HepG2 (cell line): ENCODE data around the gene COQ3. TPM values are rescaled to one million over a fixed set of nuclear protein-coding genes. Genes with fewer than 3 reads are reported as not detected.

ENCODE experiments used
- ETV5 ChIP-seq: IDR thresholded peaks from 2 replicates; pipeline ENCODE4 v1.6.1; 2018; ENCODE audit warnings: missing biosample characterization, missing genetic modification reagents, inconsistent platforms, borderline replicate concordance
- GATAD1 ChIP-seq: IDR thresholded peaks from 2 replicates; pipeline ENCODE4 v1.6.1; 2016; ENCODE audit warnings: missing genetic modification reagents, missing compliant biosample characterization
- GATAD2A ChIP-seq: IDR thresholded peaks from 2 replicates; pipeline ENCODE4 v1.6.1; 2016
- KLF9 ChIP-seq: IDR thresholded peaks from 2 replicates; pipeline ENCODE4 v1.6.1; 2016; ENCODE audit warnings: low read depth
- NCOA5 ChIP-seq: sonication (generic); formaldehyde crosslinking; IDR thresholded peaks from 2 replicates; pipeline ENCODE4 v1.4.0; 2020; ENCODE audit warnings: missing genetic modification reagents
- POLR2G ChIP-seq: fragments of 200-400 bp; formaldehyde crosslinking; IDR thresholded peaks from 2 replicates; pipeline ENCODE4 v1.6.1; 2018; ENCODE audit warnings: mild to moderate bottlenecking, low read depth, low read length, moderate library complexity
- SP4 ChIP-seq: sonication (generic); formaldehyde crosslinking; IDR thresholded peaks from 2 replicates; pipeline ENCODE4 v1.8.1; 2023; ENCODE audit warnings: mild to moderate bottlenecking, missing genetic modification reagents
- SRSF4 ChIP-seq: fragments of 200-400 bp; formaldehyde crosslinking; IDR thresholded peaks from one replicate; pipeline ENCODE4 v1.6.1; 2018; ENCODE audit warnings: mild to moderate bottlenecking, low read depth, low read length, moderate library complexity; ENCODE audit not compliant: poor library complexity, severe bottlenecking
- TAF1 ChIP-seq: sonication (generic); formaldehyde crosslinking; IDR thresholded peaks from 2 replicates; pipeline ENCODE4 v1.4.0; 2020; ENCODE audit warnings: missing genetic modification reagents
- TBP ChIP-seq: sonication (generic); formaldehyde crosslinking; IDR thresholded peaks from 2 replicates; pipeline ENCODE4 v1.5.0; 2020; ENCODE audit warnings: missing genetic modification reagents
- ZBTB42 ChIP-seq: sonication (generic); formaldehyde crosslinking; IDR thresholded peaks from 2 replicates; pipeline ENCODE4 v1.5.0; 2020; ENCODE audit warnings: mild to moderate bottlenecking, missing genetic modification reagents
- ZFP62 ChIP-seq: sonication (generic); formaldehyde crosslinking; IDR thresholded peaks from 2 replicates; pipeline ENCODE4 v1.4.0; 2020; ENCODE audit warnings: missing genetic modification reagents
- ZMAT3 ChIP-seq: sonication (generic); formaldehyde crosslinking; conservative IDR thresholded peaks from 2 replicates; pipeline ENCODE4 v1.7.0; 2021; ENCODE audit warnings: missing genetic modification reagents
- ZNF138 ChIP-seq: sonication (generic); formaldehyde crosslinking; IDR thresholded peaks from 2 replicates; pipeline ENCODE4 v1.5.0; 2020; ENCODE audit warnings: mild to moderate bottlenecking, low read depth, missing genetic modification reagents
- ZNF20 ChIP-seq: sonication (generic); formaldehyde crosslinking; IDR thresholded peaks from 2 replicates; pipeline ENCODE4 v1.4.0; 2020; ENCODE audit warnings: mild to moderate bottlenecking, moderate library complexity, missing genetic modification reagents
- ZNF354B ChIP-seq: sonication (generic); formaldehyde crosslinking; IDR thresholded peaks from 2 replicates; pipeline ENCODE4 v1.8.0; 2022; ENCODE audit warnings: mild to moderate bottlenecking, missing genetic modification reagents
- ZNF589 ChIP-seq: sonication (generic); formaldehyde crosslinking; conservative IDR thresholded peaks from 2 replicates; pipeline ENCODE4 v1.8.0; 2022; ENCODE audit warnings: mild to moderate bottlenecking, moderate library complexity, missing genetic modification reagents
- ZNF879 ChIP-seq: sonication (generic); formaldehyde crosslinking; IDR thresholded peaks from 2 replicates; pipeline ENCODE4 v1.8.1; 2023; ENCODE audit warnings: missing genetic modification reagents
- polyA plus RNA-seq, 8 experiments: library from polyadenylated mRNA; depleted of rRNA in 3 of 8; stranded (reverse) in 7 of 8; unstranded in 1 of 8; fragments of >200 nt; fragmentation: Illumina TruSeq in 4 of 8; extraction: Trizol in 4 of 8; gene quantifications; 2 replicates each; pipeline versions ENCODE4 v1.2.1 to v1.2.3, GENCODE V29; 2011 to 2016; ENCODE audit warnings: low read depth in 4 of 8, missing spikeins in 1 of 8, mixed read lengths in 1 of 8; ENCODE audit not compliant: insufficient read depth in 1 of 8
- total RNA-seq, 5 experiments: library from RNA; depleted of rRNA; stranded (reverse); fragments of >200 nt; fragmentation: Illumina TruSeq; extraction: Trizol; gene quantifications; 2 replicates each; pipeline ENCODE4 v1.2.3, GENCODE V29; 2016; ENCODE audit warnings: low read depth in 1 of 5
- TF ChIP-seq, protein P1 (sequence below): sonication (generic); formaldehyde crosslinking; IDR thresholded peaks from 2 replicates; pipeline ENCODE4 v1.5.1; 2020; ENCODE audit warnings: mild to moderate bottlenecking, missing genetic modification reagents, moderate library complexity
- TF ChIP-seq, protein P2 (sequence below): sonication (generic); formaldehyde crosslinking; IDR thresholded peaks from 2 replicates; pipeline ENCODE4 v1.4.0; 2020; ENCODE audit warnings: mild to moderate bottlenecking, missing genetic modification reagents, borderline replicate concordance
- TF ChIP-seq, protein P3 (sequence below), 2 experiments: sonication (generic) in 1 of 2; formaldehyde crosslinking in 1 of 2; IDR thresholded peaks; 2 replicates each; pipeline versions ENCODE4 v1.5.1 to v1.6.1; 2011 to 2020; ENCODE audit warnings: borderline replicate concordance in 1 of 2, low read depth in 1 of 2, low read length in 1 of 2, mild to moderate bottlenecking in 1 of 2, missing genetic modification reagents in 1 of 2, moderate library complexity in 1 of 2

COQ3 gene
- total and polyA plus RNA-seq, 2 of the 13 experiments (the other 11 are each of a cell fraction or from before 2014, with no cell fraction given), result 5.3 to 20.5 TPM

- no peak for TF ChIP-seq ZNF20 (CRISPR knock-in tag)
- peak; percentile 80 for TF ChIP-seq GATAD1 (CRISPR knock-in tag)
- no peak for TF ChIP-seq ZNF354B (CRISPR knock-in tag)
- TF ChIP-seq, protein P1, sequence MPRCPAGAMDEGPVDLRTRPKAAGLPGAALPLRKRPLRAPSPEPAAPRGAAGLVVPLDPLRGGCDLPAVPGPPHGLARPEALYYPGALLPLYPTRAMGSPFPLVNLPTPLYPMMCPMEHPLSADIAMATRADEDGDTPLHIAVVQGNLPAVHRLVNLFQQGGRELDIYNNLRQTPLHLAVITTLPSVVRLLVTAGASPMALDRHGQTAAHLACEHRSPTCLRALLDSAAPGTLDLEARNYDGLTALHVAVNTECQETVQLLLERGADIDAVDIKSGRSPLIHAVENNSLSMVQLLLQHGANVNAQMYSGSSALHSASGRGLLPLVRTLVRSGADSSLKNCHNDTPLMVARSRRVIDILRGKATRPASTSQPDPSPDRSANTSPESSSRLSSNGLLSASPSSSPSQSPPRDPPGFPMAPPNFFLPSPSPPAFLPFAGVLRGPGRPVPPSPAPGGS, result no peak
- TF ChIP-seq TAF1 (CRISPR knock-in tag), result peak; percentile 74
- TF ChIP-seq TBP, result no peak
- TF ChIP-seq POLR2G, result peak; percentile 88
- TF ChIP-seq, protein P2, sequence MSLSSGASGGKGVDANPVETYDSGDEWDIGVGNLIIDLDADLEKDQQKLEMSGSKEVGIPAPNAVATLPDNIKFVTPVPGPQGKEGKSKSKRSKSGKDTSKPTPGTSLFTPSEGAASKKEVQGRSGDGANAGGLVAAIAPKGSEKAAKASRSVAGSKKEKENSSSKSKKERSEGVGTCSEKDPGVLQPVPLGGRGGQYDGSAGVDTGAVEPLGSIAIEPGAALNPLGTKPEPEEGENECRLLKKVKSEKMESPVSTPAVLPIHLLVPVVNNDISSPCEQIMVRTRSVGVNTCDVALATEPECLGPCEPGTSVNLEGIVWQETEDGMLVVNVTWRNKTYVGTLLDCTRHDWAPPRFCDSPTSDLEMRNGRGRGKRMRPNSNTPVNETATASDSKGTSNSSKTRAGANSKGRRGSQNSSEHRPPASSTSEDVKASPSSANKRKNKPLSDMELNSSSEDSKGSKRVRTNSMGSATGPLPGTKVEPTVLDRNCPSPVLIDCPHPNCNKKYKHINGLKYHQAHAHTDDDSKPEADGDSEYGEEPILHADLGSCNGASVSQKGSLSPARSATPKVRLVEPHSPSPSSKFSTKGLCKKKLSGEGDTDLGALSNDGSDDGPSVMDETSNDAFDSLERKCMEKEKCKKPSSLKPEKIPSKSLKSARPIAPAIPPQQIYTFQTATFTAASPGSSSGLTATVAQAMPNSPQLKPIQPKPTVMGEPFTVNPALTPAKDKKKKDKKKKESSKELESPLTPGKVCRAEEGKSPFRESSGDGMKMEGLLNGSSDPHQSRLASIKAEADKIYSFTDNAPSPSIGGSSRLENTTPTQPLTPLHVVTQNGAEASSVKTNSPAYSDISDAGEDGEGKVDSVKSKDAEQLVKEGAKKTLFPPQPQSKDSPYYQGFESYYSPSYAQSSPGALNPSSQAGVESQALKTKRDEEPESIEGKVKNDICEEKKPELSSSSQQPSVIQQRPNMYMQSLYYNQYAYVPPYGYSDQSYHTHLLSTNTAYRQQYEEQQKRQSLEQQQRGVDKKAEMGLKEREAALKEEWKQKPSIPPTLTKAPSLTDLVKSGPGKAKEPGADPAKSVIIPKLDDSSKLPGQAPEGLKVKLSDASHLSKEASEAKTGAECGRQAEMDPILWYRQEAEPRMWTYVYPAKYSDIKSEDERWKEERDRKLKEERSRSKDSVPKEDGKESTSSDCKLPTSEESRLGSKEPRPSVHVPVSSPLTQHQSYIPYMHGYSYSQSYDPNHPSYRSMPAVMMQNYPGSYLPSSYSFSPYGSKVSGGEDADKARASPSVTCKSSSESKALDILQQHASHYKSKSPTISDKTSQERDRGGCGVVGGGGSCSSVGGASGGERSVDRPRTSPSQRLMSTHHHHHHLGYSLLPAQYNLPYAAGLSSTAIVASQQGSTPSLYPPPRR (CRISPR knock-in tag), result no peak
- no peak for TF ChIP-seq ETV5 (CRISPR knock-in tag)
- TF ChIP-seq ZNF138 (CRISPR knock-in tag), result no peak
- TF ChIP-seq KLF9, result no peak
- TF ChIP-seq, protein P3, sequence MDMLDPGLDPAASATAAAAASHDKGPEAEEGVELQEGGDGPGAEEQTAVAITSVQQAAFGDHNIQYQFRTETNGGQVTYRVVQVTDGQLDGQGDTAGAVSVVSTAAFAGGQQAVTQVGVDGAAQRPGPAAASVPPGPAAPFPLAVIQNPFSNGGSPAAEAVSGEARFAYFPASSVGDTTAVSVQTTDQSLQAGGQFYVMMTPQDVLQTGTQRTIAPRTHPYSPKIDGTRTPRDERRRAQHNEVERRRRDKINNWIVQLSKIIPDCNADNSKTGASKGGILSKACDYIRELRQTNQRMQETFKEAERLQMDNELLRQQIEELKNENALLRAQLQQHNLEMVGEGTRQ (IDR thresholded peaks at IDR 0.05; ENCODE audit: low read depth, low read length), result peak; percentile 88
- TF ChIP-seq, protein P3 (CRISPR knock-in tag; IDR thresholded peaks at IDR 0.05; ENCODE audit: borderline replicate concordance), result peak; percentile 91; the same call in 1 of the 2 replicates
- no peak; the same call in 1 of the 2 replicates for TF ChIP-seq GATAD2A (CRISPR knock-in tag)
- no peak for TF ChIP-seq ZMAT3 (CRISPR knock-in tag)
- no peak for TF ChIP-seq ZNF589
- no peak for TF ChIP-seq NCOA5 (CRISPR knock-in tag)
- no peak for TF ChIP-seq ZNF879 (CRISPR knock-in tag)
- no peak for TF ChIP-seq ZBTB42 (CRISPR knock-in tag)
- TF ChIP-seq ZFP62 (CRISPR knock-in tag), result no peak
- TF ChIP-seq SP4 (CRISPR knock-in tag), result no peak; the same call in 1 of the 2 replicates
- TF ChIP-seq SRSF4, result no peak
Measured at GRCh38 chr6:99424761-99425646, 31.0 kb upstream of the COQ3 start, which contains the start of gene PNISR (continued).
